ENCODE data around the gene GABRE.

GRCh38 chrX:151982222-151982621 is 7.7 kb upstream of the GABRE start:
- TF ChIP-seq JUN (IDR thresholded peaks at IDR 0.05) (0 out of 5 replicates have a peak, but pooled peaks of 1 of the 2 experiments have one; percentile 25), POLR2A (IDR thresholded peaks at IDR 0.05; ENCODE audit: low read length) (no peak), CTCF (IDR thresholded peaks at IDR 0.05) (no peak), EP300 (IDR thresholded peaks at IDR 0.05) (no peak), MAX (IDR thresholded peaks at IDR 0.05) (peak; percentile 8; the same call in 1 of the 2 replicates), TP53 (CRISPR knock-in tag; IDR thresholded peaks at IDR 0.05) (no peak), SREBF2 (IDR thresholded peaks at IDR 0.05) (no peak), CBX8 (IDR thresholded peaks at IDR 0.05) (no peak)
